Stimulated activated CD4-positive, alpha-beta T cell treated with anti-CD3 and anti-CD28 coated beads, Interleukin-4, amount 100 ng/mL, for 24 hours (primary cell): ENCODE measurements around the gene MPST.
A peak's percentile ranks its signal among the peaks of the same experiment; 100 is the strongest.

Source experiments
- DNase-seq: peaks from one replicate; pipeline ENCODE4 v3.0.0-alpha.2; 2020

The MPST gene

GRCh38 chr22:37001826-37002225, 17.7 kb upstream of the MPST start:
- DNase-seq, result no peak

DNA sequence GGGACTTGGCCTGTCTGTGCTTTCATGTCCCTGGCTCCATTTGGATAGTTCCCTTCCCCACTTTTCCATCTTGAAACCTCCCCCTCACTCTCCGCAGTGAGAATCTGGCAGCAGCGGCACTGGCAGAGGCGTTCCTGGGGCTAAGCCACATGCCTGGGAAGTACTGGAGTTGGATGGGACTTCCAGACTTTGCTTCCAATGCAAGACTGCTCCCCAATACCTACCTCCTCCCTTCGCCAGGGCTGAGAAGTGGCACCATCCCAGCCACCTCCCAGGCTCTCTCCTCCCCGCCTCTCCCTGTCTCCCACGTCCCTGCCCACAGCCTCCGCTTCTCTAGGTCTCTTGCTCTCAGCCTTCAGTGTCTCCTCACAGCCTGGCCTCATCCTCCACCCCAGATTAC, 16.9 kb upstream of the MPST start:
- no peak for DNase-seq

DNA sequence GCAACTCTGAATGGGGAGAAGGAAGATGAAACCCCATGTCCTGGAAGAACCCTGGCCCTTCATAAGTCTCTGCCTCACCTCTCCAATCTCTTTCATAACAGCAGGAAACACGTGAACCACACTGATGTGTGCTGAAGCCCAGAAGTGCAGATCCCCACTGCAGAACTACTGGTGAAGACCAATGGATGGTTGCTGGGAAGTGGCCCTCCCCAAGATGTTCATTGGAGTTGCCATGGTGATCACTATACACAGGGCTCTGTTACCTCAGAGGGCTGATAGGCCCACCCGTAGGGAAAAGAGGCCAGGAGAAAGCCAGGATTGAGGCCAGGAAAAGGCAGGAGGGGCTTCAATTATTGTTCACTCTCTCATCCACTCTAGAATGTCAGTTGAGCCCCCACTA, 11.9 kb upstream of the MPST start:
- no peak for DNase-seq

GRCh38 chr22:37008365-37008764, 11.2 kb upstream of the MPST start:
- DNase-seq, result no peak

DNA sequence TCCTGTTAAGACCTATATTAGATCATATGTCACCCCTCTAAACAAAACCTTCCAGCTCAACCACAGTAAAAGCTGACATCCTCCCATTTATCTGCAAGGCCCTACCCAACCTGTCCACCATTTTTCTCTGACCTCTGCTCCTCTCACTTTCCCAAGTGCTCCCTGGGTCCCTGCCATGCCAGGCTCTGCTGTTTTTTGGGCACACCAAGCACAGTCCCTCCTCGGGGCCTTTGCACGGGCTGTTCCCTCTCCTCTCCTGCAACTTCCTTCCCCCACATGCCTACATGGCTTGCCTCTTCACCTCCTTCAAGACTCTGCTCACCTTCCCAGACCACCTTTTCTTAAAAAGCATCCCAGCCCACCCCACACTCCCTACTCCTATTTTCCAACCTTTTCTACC, 10.1 kb upstream of the MPST start:
- DNase-seq, result no peak

DNA sequence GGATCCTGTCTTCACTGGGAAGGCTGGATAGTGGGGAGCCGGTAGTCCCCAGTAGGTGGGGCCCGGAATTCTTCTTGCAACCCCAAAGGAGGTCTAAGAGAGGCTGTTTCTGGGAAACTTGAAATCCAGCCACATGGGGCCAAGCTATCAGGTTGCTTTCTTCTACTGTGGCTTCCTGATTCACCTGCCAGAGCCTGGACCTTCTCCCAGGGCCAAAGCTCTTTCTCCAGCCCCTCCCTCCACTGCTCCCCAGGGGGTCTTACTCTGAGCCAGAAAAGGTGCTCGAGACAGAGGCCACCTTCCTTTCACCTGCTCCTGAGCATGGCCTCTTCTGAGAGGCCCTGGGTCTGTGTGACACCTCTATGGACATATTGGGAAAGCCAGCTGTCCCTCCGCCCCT, 9.4 kb upstream of the MPST start:
- no peak for DNase-seq

- no peak for DNase-seq
Observed at GRCh38 chr22:37010976-37011375, 8.6 kb upstream of the MPST start.

GRCh38 chr22:37011472-37011871, 8.1 kb upstream of the MPST start:
- DNase-seq, result no peak

- no peak for DNase-seq
Observed at GRCh38 chr22:37012262-37012904, 7.2 kb upstream of the MPST start.

GRCh38 chr22:37012956-37013355, 6.6 kb upstream of the MPST start:
- no peak for DNase-seq

GRCh38 chr22:37014415-37014806, 5.1 kb upstream of the MPST start:
- DNase-seq, result no peak

DNA sequence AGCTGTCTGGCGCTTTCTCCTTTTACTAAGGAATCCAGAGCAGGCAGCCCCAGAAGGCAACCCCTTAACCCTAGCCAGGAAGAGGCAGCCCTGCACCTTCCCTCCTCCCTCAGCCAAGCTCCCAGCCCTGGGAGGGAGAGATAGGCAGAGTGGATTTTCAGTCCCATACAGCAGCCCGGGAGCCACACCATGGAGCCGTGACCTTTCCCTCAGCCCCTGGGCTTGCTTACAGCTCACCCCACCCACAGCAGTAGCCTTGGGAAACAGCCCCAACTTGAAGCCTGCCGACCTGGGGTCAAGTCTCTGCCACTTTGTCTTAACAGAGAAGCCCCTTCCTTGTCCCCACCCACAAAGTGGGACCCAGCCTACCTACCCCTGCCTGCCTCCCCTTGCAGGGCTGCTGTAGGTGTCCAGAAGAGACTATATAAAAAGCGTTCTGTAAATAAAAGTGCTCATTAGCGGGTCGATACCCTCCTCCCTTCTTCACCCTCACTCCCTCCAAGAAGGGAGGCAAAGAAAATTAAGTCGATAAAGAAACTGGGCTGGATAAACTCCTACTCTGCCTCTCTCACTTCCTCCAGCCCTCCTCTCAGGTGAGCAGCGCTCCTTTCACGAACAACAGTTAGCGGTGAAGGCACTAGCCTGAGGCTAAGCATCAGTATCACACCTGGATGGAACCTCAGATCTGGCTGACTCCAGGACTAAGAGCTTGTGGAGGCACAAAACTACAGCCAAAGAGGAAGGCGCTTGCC, 4.5 kb upstream of the MPST start:
- DNase-seq, result no peak

- DNase-seq, result no peak
Observed at GRCh38 chr22:37015587-37015878, 4.0 kb upstream of the MPST start.

DNA sequence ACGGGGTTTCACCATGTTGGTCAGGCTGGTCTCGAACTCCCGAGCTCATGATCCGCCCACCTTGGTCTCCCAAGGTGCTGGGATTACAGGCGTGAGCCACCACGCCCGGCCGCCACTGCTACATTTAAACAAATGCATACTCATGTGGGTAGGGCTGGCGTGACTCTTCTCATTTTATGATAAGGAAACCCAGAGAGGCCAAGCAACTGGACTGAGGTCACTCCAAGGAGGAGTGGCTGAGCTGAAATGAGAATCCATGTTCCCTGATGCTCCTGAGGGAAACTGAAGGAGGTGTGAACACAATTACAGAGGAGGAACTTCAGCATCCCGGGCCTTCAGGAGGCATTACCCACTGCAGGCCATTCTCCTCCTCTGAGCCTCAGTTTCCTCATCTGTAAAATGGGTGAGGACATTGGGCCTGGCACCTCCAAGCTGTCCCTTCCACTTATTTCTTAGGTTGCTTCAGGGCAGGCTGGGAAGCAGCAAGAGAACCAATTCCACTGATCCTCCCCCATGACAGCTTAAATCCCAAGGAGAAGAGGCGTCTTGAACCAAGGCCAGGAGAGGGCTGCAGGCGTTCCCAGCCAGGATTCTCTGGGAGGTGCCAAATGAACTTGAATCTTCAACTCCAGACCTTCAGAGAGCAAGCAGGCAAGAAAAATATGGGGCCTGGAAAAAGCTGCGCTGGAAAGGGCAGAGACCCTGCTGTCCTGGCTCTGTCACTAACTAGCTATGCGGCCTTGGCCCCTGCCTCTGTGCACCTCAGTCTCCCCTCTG, 3.2 kb upstream of the MPST start:
- DNase-seq, result no peak

- no peak for DNase-seq
Observed at GRCh38 chr22:37017356-37017755, 2.2 kb upstream of the MPST start.

DNA sequence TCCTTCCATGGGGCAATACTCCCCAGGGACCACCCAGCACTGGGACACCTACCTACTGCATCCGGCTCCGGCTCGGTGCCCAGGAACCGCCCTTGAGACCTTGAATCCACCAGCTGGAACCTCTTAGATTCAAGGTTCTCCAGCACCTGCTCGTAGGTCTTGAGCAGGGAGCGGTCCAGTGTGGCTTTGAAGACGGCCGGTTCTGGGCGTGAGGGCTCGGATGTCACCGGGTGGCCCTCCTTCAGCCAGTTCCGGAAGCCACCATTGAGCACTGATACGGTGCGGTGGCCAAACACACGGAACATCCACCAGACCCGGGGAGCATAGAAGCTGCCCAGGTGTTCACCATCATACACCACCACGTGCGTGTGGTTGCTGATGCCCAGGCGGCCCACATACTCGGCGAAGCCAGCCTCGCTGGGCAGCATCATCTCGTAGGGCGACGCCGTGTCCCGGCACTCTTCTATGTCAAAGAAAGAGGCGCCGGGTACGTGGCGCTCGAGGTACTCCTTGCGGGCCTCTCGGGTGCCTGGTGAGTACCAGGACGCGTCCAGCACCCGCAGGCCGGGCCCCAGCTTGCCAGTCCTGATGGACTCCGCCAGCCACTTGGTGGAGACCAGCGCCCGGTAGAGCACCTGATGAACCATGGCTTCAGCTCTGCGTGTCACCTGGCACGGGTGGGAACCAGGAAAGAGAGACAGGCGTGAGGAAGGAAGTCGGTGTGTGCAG, 1.3 kb upstream of the MPST start:
- DNase-seq, result no peak

- DNase-seq, result no peak
Observed at GRCh38 chr22:37018815-37019308, 680 bp upstream of the MPST start.

DNA sequence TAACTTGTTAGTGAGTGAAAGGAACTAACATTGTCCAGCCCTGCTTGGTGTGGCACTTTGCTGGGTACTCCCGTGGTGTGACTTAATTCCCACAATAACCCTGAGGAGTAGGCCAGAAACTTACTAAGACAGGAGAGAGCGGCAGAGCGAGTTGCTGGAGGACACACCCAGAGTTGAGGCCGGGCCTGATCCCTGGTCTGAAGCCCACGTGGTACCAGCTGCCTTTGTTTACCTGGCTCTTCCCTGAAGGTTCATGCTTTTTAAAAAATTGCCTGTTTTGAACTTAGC, 594 bp downstream of the MPST start:
- DNase-seq, result no peak

- DNase-seq, result no peak
Observed at GRCh38 chr22:37021041-37021440, 1.5 kb downstream of the MPST start.

- DNase-seq, result peak; percentile 51
Observed at GRCh38 chr22:37021710-37022482, 2.4 kb downstream of the MPST start.

DNA sequence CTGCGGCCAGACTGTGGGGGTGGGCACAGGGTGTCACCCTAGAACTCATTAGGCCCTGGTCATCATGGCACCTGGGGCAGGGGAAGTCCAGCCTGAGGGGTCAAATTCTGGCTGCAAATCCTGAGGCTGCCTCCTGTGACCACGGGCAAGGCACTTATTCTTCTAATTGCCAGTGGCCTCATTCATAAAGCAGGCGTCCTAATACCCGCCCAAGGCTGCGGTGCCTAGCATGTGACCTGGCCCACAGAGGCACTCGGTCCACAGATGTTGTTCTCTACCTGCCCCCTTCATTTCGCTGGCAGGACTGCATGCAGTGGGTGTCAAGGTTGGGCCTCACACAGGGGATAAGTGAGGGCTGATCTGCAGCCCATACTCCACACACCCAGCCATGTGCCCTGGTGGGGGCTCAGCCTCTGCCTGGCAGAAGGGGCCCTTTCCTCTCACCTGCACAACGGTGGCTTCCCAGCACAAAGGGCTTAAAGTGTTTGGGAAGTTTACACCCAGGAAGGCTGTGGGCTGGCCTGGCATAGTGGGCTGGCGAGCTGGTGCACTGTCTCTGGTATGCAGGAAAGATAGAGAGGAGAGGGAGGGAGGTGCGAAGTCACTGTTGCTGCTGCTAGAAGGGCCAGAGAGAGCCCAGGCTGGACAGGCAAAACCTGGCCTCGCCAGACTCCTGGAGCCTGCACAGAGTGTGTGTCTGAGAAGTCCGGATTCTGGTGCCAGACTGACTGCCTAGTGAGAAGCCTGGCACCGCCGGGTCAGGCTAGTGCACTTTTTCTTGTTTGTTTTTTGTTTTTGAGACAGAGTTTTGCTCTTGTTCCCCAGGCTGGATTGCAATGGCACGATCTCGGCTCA, 3.2 kb downstream of the MPST start:
- DNase-seq, result no peak
